HUDEP-2 (cell line): ENCODE data around the gene UMAD1.
"Not testable (repeated sequence)": the region's sequence is repeated elsewhere in the genome, so short reads cannot be mapped to it uniquely, and the experiment has no call there.

ENCODE experiments used
- DNase-seq, 76 experiments: peaks; one replicate each; lab custom pipeline; 2025; ENCODE audit not compliant: unreplicated experiment in 76 of 76; lab: John Stamatoyannopoulos, UW

UMAD1 gene

DNA sequence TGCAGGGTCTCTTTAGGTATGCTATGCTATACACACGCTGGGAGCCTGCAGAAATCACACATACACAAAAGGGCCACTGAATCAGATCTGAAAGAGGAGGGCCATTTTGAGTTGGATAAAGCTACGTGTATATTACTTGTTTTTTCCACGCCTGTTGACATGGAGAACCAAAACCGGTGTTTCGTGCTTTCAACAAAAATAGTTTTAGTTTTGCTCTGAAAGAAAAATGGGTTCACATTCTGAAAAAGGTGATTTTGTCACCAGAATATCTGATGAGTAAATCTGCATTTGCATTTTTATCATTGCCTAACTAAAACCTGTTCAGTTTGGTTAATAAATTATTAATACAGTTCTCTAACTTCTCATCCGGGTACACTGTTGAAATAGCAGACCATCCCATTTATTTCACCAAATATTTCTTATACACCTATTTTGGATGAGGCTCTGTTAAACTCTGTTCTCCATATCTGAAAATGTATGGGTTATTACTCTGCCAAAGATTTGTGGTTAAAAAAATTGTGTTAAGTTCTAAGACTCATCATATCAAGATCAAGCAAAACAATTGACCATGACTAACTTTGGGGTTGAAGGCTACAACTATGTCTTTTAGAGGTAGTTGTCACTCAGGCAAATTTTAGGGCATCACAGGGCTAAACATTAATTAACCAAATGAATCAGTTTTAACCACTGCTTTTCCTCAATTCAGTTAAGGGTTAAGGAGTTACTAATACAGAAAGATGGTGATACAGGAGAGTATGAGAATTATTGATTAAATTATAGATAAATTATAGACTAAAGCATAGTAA lies 179.1 kb downstream of the UMAD1 start:
- no peak for DNase-seq

DNA sequence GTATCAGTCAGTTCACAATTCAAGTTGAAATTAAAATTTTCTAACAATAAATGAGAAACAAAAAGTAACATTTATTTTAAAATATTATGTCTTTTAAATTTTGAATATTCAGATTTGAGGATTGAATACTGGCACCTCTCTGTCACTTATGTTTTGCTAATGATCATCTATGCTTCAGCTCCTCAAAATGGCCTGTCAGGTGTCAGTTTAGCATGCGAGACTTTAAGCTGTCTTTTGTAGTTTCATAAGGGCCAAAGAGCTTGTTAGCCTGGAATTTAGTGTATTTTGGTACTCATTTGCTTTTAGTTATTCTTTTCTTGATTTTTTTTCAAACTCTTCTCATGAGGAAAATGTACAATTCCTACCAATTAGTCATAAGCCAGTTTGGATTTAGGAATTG lies 179.9 kb downstream of the UMAD1 start:
- no peak for DNase-seq

DNA sequence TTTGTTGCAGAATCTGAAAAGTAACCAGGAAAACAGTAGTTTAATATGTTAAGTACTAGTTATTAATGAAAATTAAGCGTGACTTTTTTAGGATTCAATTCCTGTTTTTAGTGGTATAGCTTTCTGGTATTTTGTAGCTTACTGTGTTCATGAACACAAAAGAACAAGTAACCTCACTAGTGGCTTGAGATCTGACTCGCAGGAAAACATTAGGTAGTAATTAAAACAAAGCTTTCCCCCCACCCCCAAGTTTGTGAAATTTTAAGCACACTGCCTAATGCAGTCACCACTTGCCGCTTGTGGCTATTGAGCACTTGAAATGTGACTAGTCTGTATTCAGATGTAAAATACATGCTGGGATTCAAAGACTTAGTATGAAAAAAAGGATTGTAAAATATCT lies 180.4 kb downstream of the UMAD1 start:
- no peak for DNase-seq

DNA sequence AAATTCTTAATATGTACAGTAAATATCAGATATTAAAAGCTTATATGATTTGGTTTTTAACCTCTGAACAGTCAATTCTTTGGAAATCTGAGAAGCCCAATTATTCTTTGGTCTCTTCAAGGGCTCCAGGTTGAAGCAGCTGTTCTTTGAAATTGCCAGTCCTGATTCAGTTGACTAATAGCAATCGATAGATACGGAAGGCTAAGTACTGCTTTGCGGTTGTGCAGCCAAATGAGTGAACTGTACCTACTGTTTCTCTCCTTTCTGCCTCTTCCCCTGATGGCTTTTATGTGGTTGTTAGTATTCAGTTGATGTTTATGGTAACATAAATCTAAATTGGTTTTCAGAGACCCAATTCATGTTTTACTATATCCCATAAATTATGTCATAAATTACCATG lies 181.0 kb downstream of the UMAD1 start:
- DNase-seq = no peak

DNA sequence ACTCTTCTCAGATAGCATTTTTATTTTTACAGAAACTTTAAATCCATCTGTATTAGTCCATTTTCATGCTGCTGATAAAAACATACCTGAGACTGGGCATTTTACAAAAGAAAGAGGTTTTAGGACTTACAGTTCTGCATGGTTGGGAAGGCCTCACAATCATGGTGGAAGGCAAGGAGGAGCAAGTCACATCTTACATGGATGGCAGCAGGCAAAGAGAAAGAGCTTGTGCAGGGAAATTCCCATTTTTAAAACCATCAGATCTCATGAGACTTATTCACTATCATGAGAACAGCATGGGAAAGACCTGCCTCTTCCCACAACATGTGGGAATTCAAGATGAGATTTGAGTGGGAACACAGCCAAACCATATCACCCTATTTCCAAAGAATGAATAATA lies 184.7 kb downstream of the UMAD1 start:
- DNase-seq = not testable (repeated sequence)

DNA sequence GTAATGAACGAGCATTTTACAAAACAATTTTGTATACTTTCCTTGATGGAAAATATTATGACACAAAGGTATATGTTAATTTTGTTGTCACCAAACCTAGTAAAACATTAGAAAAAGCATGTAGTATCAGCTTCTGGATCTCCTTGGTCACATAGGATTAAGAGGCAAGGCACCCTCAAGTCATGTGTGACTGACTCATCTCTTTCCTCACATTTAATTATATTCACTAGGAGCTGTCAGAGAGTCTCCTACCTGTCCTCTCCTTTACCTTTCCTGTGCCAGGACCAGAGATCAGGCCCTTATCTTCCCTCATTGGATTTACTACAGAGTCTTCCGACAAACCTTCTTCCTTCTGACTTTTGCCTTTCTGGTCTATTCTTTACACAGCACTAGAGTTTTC lies 189.1 kb downstream of the UMAD1 start:
- DNase-seq = no peak

DNA sequence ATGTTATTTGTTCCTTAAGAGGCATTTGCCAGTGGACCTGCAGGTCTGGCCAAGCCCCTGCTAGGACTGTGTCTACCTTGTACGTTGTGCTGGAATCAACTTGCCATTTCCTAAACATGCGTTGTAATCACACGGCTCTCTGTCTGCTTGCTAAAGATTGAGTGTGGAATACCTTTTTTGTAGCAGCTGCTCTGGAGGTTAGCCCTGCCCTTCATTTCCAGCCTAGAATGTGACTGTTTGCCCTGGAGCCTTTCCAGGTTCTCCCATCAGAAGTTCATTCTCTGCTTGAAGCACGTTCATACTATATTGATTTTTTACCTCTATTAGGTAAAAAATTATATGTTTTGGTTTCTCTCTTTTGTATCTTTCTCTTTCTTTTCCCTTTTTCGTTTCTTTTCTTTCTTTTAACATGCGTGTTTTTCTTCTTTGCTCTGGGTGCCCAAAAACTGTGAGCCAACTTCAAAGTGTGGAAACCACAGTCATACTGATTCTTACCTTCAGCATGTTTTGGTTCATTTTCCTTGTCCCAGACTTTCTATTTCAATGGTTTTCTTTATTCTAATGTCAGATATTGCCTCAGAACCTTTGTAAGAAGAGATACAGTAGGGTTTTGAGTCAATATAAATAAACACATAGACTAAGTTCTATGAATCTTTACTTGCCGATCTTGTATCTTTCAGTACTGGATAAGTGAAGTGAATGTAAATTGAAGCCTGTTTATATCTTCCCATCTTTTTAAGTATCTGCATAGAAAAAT lies 189.7 kb downstream of the UMAD1 start:
- no peak for DNase-seq

DNA sequence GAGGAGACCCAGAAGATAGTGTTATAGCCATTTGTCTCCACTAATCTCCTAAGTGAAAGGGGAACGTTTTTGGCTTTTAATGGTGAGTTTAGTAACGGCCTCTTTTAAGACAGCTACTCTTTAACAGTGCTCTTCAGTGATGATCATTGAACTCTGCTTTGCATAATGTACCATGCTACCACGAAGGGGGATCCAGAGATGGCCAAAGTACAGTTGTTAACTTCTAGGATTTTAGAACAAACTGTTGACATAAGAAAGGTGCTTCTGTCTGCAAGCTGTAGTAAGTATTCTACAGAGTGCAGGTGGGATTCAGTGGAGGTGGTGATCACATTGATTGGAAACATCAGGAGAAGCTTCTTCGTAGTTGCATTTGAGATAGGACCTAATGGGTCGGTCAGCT lies 192.0 kb downstream of the UMAD1 start:
- DNase-seq = no peak

DNA sequence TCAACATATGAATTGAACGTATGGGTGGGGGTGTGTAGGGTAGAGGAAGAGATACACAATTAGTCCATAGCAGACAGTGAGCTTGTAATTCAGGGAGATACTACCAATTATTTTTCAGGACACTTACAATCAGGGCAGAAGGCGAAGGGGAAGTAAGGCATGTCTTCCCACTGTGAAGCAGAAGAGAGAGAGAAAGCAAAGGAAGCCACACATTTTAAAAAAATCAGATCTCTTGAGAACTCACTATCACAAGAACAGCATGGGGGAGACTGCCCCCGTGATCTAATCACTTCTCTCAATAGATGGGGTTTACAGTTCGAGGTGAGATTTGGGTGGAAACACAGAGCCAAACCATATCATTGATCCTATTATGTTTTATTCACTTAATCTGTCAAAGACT lies 194.2 kb downstream of the UMAD1 start:
- DNase-seq = no peak

DNA sequence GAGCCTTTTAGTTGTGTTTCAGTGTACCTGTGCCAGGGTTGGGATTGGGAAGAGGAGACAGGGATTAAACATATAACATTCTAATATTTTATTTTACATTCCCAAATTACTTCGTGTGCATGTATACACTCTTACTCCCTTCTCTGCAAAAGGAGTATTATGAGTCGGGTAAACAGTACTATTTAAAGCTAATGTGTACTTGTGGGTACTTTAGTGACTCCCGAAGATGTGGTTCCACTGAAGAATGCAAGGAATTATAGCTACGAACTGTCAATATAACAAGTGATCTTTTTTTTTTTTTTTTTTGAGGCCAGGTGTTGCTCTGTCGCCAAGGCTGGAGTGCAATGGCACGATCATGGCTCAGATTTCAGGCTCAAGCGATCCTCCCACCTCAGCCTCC lies 200.5 kb downstream of the UMAD1 start:
- no peak for DNase-seq

DNA sequence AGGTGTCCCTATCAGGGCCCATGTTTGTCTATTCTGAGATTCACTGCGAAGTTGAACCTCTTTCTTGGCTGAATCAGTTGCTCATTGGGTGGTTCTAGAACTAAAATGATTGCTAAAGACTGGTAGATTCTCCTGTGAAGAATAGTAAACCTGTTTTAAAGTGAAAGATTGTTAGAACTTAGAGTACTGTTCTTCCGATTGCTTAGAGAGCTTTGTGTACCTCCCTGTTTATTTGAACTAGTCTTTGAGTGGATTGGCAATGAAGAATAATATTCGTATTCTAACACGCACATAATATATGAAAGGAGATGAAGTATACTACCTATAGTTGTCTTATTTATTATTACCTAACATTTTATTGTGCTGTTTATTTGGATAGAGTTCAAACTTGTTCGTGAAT lies 202.7 kb downstream of the UMAD1 start:
- DNase-seq = no peak

DNA sequence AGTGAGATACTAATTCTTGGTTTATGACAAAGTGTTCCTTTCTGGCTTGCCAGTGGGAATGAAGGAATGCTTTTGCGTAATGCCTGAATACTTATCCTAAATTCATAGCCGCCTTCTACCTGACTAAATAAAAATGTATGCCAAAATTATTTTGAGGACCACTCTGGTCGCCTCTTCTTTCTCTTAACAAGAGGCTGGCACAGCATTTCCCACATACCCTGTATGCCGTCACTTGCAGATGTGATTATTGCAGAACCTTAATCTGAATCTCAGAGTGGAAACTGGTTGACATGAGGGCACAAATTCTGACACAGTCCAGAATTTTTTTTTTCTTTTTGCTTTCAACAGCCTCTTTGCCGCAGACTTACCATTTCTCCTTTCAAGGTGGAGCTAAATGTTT lies 203.4 kb downstream of the UMAD1 start:
- DNase-seq = no peak

DNA sequence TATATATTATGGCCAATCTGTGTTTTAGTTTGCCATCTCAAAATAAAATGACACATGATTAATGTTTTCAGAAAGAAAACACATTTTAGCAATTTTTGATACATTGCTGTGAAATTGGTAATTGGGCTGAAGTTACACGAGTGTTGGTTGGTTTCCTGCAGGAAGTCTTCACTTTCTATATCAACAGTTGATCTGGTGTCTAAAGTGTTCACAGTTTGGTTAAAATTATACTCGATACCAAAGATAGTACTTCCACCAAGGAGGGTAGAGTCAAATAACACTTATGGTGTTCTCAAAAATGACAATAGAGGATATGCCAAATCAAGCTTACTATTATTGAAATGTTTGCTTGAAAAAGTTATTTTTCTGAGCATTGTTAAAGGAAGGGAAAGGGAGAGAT lies 207.7 kb downstream of the UMAD1 start:
- no peak for DNase-seq

DNA sequence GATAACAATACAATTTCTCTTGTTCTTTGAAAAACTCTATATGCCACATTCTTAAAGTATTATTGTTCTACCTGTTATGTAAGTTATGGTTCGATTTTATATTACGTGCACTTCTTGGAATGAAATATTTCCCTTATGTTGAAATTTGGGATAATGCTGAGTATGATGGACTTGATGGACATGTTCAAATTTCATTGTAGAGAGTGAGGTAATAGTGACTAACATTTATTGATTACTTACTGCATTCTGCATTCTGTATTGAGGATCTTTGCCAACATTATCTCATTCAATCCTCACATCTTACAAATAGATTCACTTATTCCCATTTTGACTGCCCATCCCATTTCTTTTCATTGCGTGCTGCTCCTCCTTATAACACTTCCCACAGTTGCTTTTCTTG lies 208.3 kb downstream of the UMAD1 start:
- DNase-seq = no peak

DNA sequence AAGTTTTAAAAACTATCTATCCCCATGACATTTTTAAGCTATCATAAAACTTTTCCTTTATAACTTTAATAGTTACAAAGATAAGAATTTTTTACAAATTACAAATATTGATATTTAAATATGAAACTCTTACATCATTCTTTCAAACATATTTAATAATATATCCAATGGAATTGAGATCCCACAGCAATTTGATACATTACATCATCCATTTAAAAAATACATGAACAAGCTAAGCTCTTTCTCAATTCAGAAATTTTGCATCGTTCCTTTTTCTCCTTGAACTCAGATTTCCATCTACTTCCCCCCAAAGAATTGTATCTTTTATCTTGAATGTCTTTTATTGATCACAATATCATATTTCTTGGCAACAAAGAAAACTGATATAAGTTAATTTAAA lies 209.6 kb downstream of the UMAD1 start:
- no peak for DNase-seq

DNA sequence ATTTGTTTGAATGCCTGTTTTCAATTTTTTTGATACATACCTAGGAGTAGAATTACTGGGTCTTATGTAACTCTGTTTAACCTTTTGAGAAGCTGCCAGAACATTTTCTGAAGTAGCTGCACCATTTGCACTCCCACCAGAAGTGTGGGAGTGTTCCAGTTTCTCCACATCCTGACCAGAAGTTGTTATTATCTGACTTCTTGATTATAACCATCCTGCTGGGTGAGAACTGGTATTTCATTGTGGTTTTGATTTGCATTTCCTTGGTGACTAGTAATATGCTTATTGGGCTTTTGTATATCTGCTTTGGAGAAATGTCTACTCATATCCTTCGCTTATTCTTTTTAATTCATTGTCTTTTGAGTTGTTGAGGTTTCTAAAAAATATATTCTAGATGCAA lies 210.8 kb downstream of the UMAD1 start:
- DNase-seq = peak in 5 of 76 experiments; percentile 4 to 27 (median 14)

DNA sequence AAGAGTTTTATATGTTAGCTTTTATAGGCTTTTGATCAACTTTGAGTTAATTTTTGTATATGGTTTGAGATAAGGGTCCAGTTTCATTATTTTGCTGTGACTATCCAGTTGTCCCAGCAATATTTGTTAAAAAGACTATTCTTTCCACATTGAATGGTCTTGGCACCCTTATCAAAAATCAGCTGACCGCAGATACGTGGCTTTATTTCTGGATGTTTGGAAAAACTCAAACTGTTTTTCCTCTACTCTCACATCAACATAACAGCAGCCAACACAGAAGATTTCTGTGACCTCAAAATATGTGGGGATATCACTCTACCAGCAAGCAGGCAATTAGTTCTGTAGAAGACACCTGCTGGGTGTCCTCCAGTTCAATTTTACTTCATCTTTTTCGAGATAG lies 211.4 kb downstream of the UMAD1 start:
- no peak for DNase-seq

DNA sequence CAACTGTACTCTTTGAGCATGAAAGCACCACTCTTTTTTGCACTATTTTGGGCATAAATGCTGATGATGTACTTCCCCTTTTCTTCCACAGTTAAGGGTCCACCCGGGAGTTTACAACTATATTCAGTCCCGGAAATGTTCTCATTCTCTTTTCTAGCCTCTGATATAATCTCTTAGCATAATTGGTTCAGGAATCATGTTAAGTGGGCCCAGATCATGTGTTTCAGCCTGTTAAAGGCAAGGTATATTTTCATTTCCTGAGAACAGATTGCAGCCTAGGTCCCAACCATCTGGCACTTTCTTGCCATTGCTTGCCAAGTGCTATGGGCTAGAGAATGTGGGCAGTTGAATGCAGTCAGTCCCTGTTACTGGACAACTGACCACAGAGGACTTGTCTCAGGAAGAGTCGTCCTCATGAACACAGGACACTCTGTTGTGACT lies 216.6 kb downstream of the UMAD1 start:
- DNase-seq = no peak

DNA sequence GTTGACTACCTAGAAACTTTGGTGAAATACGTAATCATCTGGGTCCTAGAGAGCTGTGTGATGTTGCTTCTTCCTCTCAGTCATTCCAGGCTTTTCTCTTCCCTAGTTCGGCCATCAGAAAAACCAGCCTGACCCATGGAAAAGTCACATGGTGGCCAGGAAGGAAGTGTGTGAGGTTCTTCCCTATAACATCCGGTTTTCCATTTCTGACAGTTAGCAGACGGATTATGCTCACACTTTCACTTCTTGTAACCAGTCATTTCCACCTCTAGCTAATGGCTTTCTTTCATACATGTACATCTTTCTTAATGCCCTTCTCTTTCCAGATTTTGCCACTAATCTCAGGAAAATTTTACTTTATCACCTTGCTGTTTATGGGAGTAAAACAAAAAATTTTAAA lies 218.0 kb downstream of the UMAD1 start:
- DNase-seq = no peak

DNA sequence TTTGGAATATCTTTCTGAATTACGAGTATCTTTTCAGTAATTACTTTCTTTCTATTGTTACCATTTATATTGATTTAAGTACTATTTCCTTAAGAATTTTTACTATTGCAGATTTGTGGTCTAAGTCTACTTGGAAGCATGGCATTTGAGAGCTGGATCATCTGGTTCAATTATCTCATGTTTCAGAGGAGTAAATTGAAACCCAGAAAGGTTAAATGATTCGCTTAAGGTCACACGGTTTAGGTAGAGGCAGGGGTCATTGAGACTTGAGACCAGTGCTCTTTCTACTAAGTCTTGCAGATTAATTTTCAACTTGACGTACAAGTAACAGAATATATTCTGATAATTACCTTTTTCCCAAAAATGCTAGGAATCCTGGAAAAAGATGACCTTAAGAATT lies 218.9 kb downstream of the UMAD1 start:
- DNase-seq = no peak

DNA sequence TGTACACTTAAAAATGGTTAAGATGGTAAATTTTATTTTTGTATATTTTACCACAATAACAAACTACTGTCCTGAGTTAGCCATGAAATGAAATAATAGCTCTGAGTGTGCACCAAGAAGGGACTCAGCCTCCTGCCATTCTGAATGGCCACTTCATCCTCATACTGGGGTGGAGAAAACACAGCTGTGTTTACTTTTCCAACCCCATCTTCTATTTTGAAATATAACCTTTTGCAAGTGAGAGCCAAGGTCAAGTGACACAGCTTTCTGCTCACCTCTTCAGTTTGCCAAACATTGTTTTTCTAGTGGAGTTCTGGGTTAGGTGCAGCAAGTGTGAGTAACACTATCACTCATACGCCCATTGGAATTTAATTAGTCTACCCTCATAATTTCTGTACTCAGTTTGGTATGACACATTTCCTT lies 220.7 kb downstream of the UMAD1 start:
- DNase-seq = no peak

DNA sequence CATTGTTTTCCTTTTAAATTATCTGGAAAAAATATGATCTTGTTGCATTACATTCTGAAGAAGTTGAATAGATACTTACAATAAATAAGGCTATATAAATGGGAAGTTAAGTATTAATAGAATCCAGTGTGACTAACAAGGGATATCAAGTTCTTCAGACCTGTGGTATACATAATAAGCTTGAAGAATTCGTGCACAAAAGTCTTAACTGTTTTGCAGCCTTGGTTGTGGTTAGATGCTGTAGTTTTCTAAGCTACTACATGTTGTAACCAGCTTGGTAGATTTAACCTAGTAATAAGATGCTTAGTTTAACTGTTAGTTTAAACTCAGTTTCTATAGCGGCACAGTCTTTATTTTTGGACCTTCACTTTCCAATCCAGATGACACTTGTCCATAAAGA lies 221.8 kb downstream of the UMAD1 start:
- DNase-seq = no peak
